Fibroblast of lung (primary cell): ENCODE data around the gene MLN.

Experiments used
- EZH2 ChIP-seq: IDR thresholded peaks from 2 replicates; pipeline ENCODE4 v1.5.1; 2012; ENCODE audit warnings: low read length, control low read depth, mild to moderate bottlenecking; ENCODE audit errors: missing control alignments
- TF ChIP-seq, protein P1 (sequence below), 2 donors: IDR thresholded peaks in 1 of 2; conservative IDR thresholded peaks in 1 of 2; 1 replicate in 1 of 2; 2 replicates in 1 of 2; pipeline ENCODE4 v1.5.1; 2011 to 2012; ENCODE audit warnings: low read length in 2 of 2, control low read depth in 1 of 2, inconsistent platforms in 1 of 2, low read depth in 1 of 2, mild to moderate bottlenecking in 1 of 2

DNA sequence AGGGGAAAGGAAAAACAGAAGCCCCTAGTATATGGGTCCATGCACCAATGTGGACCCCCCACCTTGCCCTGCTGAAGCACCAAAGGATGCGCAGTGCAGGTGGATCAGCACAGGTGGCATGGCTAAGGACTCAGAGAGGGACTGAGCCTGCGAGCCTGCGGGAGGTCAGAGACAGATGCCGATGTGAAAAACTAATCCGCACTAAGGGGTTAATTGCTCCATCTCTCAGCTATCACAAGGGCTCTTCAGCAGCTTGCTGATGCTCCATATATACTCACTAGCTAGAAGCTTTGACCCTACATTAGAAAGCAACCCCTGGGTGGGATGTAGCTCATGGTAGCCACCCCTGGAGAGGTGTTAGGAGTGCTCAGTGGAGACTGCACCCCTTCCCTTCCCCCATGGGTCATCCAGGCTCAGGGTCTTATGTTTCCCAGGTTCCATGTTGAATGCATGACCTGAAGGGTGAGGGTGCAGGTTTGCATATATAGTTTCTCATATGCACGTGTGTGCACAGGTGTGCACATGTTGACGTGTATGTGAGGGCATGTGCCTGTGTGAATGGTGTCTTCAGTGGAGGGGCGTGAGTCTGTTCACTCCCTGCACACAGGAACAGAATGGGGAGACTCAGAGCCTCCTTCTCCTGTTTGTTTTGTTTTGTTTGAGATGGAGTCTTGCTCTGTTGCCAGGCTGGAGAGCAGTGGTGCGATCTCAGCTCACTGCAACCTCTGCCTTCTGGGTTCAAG is 43.7 kb downstream of the MLN start:
- TF ChIP-seq, protein P1, sequence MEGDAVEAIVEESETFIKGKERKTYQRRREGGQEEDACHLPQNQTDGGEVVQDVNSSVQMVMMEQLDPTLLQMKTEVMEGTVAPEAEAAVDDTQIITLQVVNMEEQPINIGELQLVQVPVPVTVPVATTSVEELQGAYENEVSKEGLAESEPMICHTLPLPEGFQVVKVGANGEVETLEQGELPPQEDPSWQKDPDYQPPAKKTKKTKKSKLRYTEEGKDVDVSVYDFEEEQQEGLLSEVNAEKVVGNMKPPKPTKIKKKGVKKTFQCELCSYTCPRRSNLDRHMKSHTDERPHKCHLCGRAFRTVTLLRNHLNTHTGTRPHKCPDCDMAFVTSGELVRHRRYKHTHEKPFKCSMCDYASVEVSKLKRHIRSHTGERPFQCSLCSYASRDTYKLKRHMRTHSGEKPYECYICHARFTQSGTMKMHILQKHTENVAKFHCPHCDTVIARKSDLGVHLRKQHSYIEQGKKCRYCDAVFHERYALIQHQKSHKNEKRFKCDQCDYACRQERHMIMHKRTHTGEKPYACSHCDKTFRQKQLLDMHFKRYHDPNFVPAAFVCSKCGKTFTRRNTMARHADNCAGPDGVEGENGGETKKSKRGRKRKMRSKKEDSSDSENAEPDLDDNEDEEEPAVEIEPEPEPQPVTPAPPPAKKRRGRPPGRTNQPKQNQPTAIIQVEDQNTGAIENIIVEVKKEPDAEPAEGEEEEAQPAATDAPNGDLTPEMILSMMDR (conservative IDR thresholded peaks at IDR 0.05 in 1 of 2, IDR thresholded peaks at IDR 0.05 in 1 of 2; ENCODE audit: low read depth in 1 of 2, low read length in 2 of 2): no peak
- TF ChIP-seq EZH2: no peak
